Astrocyte (in vitro differentiated cells and primary cell): ENCODE measurements around the gene ZP3. TPM values are rescaled to one million over a fixed set of nuclear protein-coding genes. Genes with fewer than 3 reads are reported as not detected.
"Not testable (repeated sequence)": the region's sequence is repeated elsewhere in the genome, so short reads cannot be mapped to it uniquely, and the experiment has no call there.

Experiments
- DNase-seq: peaks from one replicate; pipeline ENCODE4 v3.0.0-alpha.2; 2010; ENCODE audit warnings: low read depth
- FAIRE-seq: peaks from 2 replicates; lab custom pipeline; 2011; peaks lifted over from hg19 to GRCh38; lab: Jason Lieb, UNC
- H2AFZ ChIP-seq: 2 replicates; pipeline ENCODE4 v1.6.0; 2012; ENCODE audit warnings: low read depth, low read length, inconsistent platforms
- H3K27ac ChIP-seq: 2 replicates; pipeline ENCODE4 v1.5.1; 2011; ENCODE audit warnings: low read depth, low read length, inconsistent platforms
- H3K27me3 ChIP-seq: 2 replicates; pipeline ENCODE4 v1.6.0; 2011; ENCODE audit warnings: low read length, inconsistent platforms; ENCODE audit not compliant: insufficient read depth
- H3K36me3 ChIP-seq: 2 replicates; pipeline ENCODE4 v1.5.1; 2011; ENCODE audit warnings: low read length, inconsistent platforms; ENCODE audit not compliant: insufficient read depth
- H3K4me1 ChIP-seq: 2 replicates; pipeline ENCODE4 v1.5.1; 2011; ENCODE audit warnings: low read length, inconsistent platforms; ENCODE audit not compliant: insufficient read depth
- H3K4me2 ChIP-seq: 2 replicates; pipeline ENCODE4 v1.6.0; 2012; ENCODE audit warnings: low read length, inconsistent platforms
- H3K4me3 ChIP-seq: 2 replicates; pipeline ENCODE4 v1.5.1; 2011; ENCODE audit warnings: low read depth, mild to moderate bottlenecking, low read length, inconsistent platforms; ENCODE audit not compliant: insufficient read depth
- H3K79me2 ChIP-seq: 2 replicates; pipeline ENCODE4 v1.6.0; 2012; ENCODE audit warnings: mild to moderate bottlenecking, low read length, inconsistent platforms; ENCODE audit not compliant: insufficient read depth
- H3K9ac ChIP-seq: 2 replicates; pipeline ENCODE4 v1.6.0; 2012; ENCODE audit warnings: mild to moderate bottlenecking, low read length, inconsistent platforms
- H3K9me3 ChIP-seq: 2 replicates; pipeline ENCODE4 v1.5.1; 2012; ENCODE audit warnings: low read depth, mild to moderate bottlenecking, low read length, inconsistent platforms; ENCODE audit not compliant: insufficient read depth
- H4K20me1 ChIP-seq: 2 replicates; pipeline ENCODE4 v1.6.0; 2012; ENCODE audit warnings: low read length, inconsistent platforms; ENCODE audit not compliant: insufficient read depth
- H3K27ac Mint-ChIP-seq: one replicate; pipeline ENCODE4 v1.8.0; 2021; ENCODE audit warnings: mild to moderate bottlenecking, mixed read lengths; ENCODE audit not compliant: unreplicated experiment
- H3K27me3 Mint-ChIP-seq: one replicate; pipeline ENCODE4 v1.8.0; 2021; ENCODE audit warnings: low read depth, mixed read lengths; ENCODE audit not compliant: unreplicated experiment
- H3K36me3 Mint-ChIP-seq: one replicate; pipeline ENCODE4 v1.8.0; 2021; ENCODE audit warnings: low read depth, mixed read lengths; ENCODE audit not compliant: unreplicated experiment
- H3K4me1 Mint-ChIP-seq: one replicate; pipeline ENCODE4 v1.8.0; 2021; ENCODE audit warnings: low read depth, mixed read lengths; ENCODE audit not compliant: unreplicated experiment
- H3K4me3 Mint-ChIP-seq: one replicate; pipeline ENCODE4 v1.8.0; 2021; ENCODE audit warnings: mild to moderate bottlenecking, moderate library complexity, mixed read lengths; ENCODE audit not compliant: unreplicated experiment
- H3K9me3 Mint-ChIP-seq: one replicate; pipeline ENCODE4 v1.8.0; 2021; ENCODE audit warnings: mild to moderate bottlenecking, mixed read lengths; ENCODE audit not compliant: unreplicated experiment
- total RNA-seq: library from RNA; stranded (reverse); gene quantifications from 2 replicates; pipeline ENCODE4 v1.2.1, GENCODE V29; 2021

The ZP3 gene
- total RNA-seq, 1 donor from 2014 or later, result 2.6 TPM

DNA sequence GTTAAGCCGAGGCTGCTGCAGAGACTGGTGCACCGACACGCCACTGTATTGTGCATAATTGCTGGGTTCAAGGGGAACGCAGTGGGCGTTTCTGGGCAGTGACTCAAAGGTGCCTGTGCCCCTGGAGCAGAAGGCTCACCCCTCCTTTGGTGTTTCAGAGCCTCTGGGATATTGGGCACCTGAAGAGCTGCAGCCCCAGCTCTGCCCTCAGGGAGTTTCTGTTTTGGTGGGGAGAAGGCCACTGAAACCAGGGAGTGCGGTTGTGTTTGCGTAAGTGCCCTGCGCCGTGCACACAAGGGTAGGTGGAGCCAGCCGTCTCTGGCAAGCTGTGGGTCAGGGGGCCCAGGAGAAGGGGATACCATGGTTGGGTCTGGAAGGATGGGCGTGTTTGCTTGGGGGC, 51.5 kb downstream of the ZP3 start:
- H3K27me3 ChIP-seq, FAIRE-seq: not testable (repeated sequence)

DNA sequence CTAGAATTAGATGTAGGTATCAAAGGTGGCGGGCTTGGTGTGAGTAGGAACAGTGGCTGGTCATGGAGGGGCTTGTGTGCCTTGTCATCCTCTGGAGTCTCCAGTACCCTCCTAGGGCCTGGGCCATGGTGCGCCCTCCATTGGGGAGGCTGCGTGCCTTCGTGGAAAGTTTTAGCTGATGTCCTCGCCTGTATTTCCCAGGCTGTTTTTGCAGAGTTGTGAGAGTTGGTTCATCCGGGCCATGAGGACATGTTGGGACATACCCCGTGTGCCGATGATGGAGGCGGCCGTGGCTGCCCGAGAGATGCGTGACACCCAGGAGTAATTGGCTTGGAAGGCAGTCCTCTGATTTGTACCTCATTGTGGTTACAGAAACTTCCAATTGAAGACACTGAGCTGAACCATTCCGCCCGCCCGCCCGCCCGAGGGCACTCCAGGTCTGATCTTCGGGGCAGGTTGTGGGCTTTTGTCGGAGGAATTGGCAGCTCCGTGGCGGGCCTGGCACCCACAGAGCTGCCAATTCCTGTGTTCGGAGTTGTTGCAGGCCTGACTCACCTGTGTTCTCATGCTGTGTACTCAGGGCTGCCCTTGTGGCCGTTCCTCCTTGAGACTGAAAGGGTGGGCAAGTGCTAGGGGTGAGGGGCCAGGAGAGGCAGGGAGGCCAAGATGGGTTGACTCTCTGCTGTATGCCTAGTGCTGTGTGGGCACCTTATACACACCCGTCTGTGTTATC, 52.2 kb downstream of the ZP3 start:
- H4K20me1 ChIP-seq, H3K36me3 ChIP-seq, H3K4me1 ChIP-seq, H3K27me3 Mint-ChIP-seq, H3K9me3 ChIP-seq, H3K4me3 Mint-ChIP-seq, H2AFZ ChIP-seq, FAIRE-seq, H3K9ac ChIP-seq, DNase-seq, H3K36me3 Mint-ChIP-seq, H3K4me1 Mint-ChIP-seq, H3K27ac Mint-ChIP-seq, H3K4me2 ChIP-seq, H3K27me3 ChIP-seq, H3K4me3 ChIP-seq, H3K9me3 Mint-ChIP-seq, H3K79me2 ChIP-seq, H3K27ac ChIP-seq: not testable (repeated sequence)

More for the DNA sequence above, 51.5 kb downstream of the ZP3 start:
- H4K20me1 ChIP-seq, H3K4me2 ChIP-seq, H3K4me3 ChIP-seq, H3K36me3 ChIP-seq, H2AFZ ChIP-seq, H3K9me3 ChIP-seq, H3K27ac Mint-ChIP-seq, H3K27ac ChIP-seq, H3K9ac ChIP-seq, H3K36me3 Mint-ChIP-seq, DNase-seq, H3K4me3 Mint-ChIP-seq, H3K4me1 Mint-ChIP-seq, H3K27me3 Mint-ChIP-seq, H3K4me1 ChIP-seq, H3K79me2 ChIP-seq, H3K9me3 Mint-ChIP-seq: not testable (repeated sequence)

DNA sequence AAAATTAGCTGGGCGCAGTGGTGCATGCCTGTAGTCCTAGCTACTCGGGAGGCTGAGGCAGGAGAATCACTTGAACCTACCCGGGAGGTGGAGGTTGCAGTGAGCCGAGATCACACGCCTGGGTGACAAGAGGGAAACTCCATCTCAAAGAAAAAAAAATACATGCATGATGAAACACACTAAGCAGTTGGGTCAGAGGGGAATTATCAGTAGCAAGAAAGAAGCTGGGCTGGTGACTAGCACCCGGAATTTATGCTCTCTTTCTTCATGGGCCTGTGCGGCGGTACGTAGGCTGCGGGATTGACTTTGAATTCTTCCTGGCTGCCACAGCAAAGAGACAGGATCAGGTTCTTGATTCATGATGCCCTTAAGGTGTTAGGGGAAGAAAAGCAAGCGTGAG, 54.9 kb downstream of the ZP3 start:
- not testable (repeated sequence) for H3K27me3 Mint-ChIP-seq, H3K9ac ChIP-seq, H3K4me1 Mint-ChIP-seq, H2AFZ ChIP-seq, H4K20me1 ChIP-seq, H3K79me2 ChIP-seq, H3K4me1 ChIP-seq, H3K9me3 Mint-ChIP-seq, H3K36me3 ChIP-seq, H3K27me3 ChIP-seq, DNase-seq, H3K4me3 ChIP-seq, H3K36me3 Mint-ChIP-seq, H3K27ac ChIP-seq, H3K9me3 ChIP-seq, H3K4me2 ChIP-seq, H3K4me3 Mint-ChIP-seq, FAIRE-seq, H3K27ac Mint-ChIP-seq

DNA sequence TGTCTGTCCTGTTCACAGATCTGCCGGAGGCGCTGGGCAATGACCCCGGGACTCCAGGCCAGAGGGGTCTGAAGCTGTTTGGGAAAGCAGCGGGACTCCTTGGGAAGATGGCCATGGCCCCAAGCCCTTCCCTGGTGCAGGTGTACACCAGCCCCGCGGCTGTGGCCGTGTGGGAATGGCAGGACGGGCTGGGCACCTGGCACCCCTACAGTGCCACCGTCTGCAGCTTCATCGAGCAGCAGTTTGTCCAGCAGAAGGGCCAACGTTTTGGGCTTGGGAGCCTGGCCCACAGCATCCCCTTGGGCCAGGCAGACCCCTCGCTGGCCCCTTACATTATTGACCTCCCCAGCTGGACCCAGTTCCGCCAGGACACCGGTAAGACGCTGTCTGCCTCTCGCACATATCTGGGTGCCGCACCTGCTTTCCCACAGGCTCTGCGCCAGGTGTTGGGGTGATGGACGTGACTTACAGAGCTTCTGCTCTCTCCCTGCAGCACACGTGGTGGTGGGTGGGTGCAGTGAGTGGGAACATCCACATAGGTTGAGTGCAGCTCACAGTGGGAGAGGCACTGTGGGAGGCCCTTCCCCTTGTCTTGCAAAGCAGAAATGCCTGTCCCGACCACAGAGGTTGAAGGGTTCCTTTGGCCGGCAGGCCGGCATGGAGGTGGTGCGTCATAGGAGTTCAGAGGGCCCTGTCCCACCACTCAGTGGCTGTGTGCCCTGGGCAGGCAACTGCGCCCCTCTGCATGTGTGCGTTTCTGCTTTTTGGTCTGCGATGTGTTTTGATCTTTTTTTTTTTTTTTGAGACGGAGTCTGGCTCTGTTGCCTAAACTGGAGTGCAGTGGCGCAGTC, 55.9 kb downstream of the ZP3 start:
- not testable (repeated sequence) for H3K4me2 ChIP-seq, FAIRE-seq, H3K36me3 Mint-ChIP-seq, H3K9ac ChIP-seq, H3K27me3 ChIP-seq, H3K4me1 ChIP-seq, H3K36me3 ChIP-seq, H3K4me1 Mint-ChIP-seq, H3K9me3 ChIP-seq, H3K4me3 ChIP-seq, H3K27me3 Mint-ChIP-seq, H3K9me3 Mint-ChIP-seq, H3K79me2 ChIP-seq, H3K4me3 Mint-ChIP-seq, H4K20me1 ChIP-seq, H2AFZ ChIP-seq, DNase-seq, H3K27ac Mint-ChIP-seq, H3K27ac ChIP-seq

DNA sequence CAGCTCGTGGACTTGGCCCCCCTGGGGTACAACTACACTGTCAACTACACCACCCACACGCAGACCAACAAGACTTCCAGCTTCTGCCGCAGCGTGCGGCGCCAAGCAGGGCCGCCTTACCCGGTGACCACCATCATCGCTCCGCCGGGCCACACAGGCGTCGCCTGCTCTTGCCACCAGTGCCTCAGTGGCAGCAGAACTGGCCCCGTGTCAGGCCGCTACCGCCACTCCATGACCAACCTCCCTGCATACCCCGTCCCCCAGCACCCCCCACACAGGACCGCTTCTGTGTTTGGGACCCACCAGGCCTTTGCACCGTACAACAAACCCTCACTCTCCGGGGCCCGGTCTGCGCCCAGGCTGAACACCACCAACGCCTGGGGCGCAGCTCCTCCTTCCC, 57.9 kb downstream of the ZP3 start:
- not testable (repeated sequence) for H3K4me3 ChIP-seq, H2AFZ ChIP-seq, H4K20me1 ChIP-seq, H3K9ac ChIP-seq, H3K79me2 ChIP-seq, H3K4me1 ChIP-seq, H3K9me3 ChIP-seq, H3K4me2 ChIP-seq, H3K27me3 ChIP-seq, H3K4me3 Mint-ChIP-seq, H3K27ac Mint-ChIP-seq, H3K36me3 ChIP-seq, H3K27ac ChIP-seq, FAIRE-seq, DNase-seq, H3K27me3 Mint-ChIP-seq, H3K9me3 Mint-ChIP-seq, H3K36me3 Mint-ChIP-seq, H3K4me1 Mint-ChIP-seq

DNA sequence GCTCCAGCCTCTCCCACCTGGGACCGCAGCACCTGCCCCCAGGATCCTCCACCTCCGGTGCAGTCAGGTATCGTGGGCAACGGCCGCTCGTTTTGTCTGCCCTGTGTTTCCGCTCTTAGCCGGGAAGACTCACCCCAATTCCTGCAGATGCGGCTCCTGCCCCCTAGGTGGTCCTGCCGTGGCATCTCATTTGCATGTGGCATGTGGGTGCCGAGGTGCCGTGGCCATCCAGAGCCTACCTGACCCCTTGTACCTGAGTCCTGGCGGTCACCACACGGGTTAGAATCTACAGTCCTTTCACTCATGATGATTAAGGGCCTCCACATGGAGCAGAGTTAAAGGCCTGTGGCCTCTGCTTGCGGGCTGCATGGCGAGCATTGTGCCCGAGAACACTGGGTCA, 58.3 kb downstream of the ZP3 start:
- not testable (repeated sequence) for H3K79me2 ChIP-seq, H3K27ac Mint-ChIP-seq, H3K9me3 Mint-ChIP-seq, H3K9ac ChIP-seq, H3K4me1 ChIP-seq, H3K4me2 ChIP-seq, H3K27ac ChIP-seq, H3K4me3 Mint-ChIP-seq, H3K36me3 ChIP-seq, H3K27me3 Mint-ChIP-seq, FAIRE-seq, H3K27me3 ChIP-seq, DNase-seq, H3K36me3 Mint-ChIP-seq, H3K4me3 ChIP-seq, H4K20me1 ChIP-seq, H3K9me3 ChIP-seq, H2AFZ ChIP-seq, H3K4me1 Mint-ChIP-seq
